T-helper 22 cell (primary cell): ENCODE data around the gene ARHGAP31.
"Not testable (repeated sequence)": the region's sequence is repeated elsewhere in the genome, so short reads cannot be mapped to it uniquely, and the experiment has no call there.

Experiments
- DNase-seq: peaks from one replicate; pipeline ENCODE4 v3.0.0-alpha.2; 2020; ENCODE audit warnings: low read depth

ARHGAP31 gene

DNA sequence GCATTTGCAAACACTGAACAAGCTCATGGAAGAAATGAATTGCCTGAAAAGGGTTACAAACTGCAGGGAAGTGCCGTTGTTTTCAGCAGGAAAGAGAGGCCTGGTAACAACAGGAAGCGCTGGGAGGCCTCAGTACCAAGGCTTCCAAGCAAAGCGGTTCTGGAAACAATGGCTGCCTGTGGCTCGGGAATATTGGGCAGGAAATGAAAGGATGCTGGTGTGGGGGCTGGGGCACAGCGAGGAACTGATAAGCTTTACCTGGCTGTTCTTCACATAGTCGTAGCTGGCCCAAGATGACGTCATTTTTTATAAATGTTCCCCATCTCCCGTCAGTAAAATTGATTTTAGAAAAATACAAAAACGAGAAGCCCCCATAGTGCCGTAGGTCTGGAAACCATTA lies 55.9 kb downstream of the ARHGAP31 start:
- no peak for DNase-seq

DNA sequence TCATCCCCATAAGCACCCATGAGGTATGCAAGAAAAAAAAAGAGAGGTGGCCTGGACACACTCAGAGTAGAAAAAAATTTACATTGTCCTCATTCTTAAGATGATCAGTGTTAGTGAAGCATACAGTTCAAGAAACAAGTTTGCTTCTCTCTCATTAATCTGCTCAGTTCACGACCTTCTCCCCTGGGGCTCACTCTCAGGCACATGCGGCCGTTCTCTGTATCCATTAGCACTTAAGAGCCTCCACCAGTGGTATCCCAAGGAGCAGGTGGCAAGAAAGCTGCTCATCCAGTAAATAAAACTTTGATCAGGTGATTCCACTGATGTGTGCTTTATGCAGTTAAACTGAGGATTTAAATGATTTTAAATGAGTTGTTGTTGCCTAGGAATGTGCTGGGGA lies 57.4 kb downstream of the ARHGAP31 start:
- DNase-seq = no peak

DNA sequence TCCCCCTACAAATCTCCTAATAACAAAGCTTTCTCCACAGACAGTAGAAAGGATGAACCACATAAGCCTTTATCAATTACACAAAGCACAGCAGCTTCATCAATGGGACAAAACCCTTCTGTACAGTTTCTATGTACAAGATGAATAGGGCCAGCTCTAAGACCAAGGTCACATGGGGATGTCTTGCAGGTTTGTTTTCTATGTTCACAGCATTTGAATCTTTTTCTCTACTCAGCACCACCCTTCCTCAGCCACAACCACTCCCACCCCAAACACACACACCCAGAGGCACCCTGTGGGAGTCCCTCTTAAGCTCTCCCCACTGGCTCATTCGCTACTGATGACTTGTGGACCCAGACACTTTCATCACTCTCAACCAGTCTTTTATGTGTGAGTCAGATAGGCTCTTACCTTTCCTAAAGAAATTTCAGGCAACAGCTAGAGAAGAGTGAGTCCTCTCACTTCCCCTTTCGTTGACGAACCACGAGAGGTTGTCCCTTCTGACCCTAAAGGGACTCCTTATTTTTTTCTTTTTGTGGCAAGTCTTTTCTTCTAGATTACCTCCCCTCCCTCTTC lies 57.9 kb downstream of the ARHGAP31 start:
- DNase-seq = no peak

DNA sequence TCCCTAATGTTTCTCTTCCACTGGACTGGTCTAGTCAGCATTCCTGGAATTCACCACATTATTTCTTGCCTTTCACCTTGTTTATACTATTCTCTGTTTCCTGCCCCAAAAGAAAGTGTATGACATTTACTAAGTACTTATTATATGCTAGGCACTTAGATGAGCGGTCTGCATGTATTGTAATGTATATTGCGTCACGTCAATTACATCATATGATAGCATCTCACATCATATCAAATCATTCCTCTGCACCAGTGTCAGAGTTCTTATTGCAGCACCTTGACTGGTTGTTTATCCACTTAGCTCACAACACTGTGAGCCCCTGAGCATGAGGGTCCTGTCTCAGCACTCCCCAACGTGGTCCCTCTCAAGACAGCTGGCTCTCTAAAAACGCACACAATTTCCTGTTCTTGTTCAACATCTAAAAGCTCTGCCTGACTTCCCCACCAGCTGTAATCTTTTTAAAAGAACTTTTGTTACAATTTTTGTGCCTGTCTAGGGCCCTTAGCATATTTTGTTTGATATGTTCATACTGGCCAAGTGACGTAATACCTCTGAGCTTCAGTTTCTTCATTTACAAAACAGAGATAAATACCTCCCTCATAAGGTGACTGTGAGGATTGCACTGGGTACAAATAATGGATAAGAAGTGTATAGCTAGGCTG lies 58.8 kb downstream of the ARHGAP31 start:
- no peak for DNase-seq

DNA sequence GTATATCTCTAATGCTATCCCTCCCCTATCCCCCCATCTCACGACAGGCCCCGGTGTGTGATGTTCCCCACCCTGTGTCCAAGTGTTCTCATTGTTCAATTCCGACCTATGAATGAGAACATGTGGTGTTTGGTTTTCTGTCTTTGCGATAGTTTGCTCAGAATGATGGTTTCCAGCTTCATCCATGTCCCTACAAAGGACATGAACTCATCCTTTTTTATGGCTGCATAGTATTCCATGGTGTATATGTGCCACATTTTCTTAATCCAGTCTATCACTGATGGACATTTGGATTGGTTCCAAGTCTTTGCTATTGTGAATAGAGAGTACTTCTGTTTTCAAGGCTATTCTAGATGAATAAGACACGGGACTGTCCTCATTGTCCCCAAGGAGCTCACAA lies 61.4 kb downstream of the ARHGAP31 start:
- DNase-seq = not testable (repeated sequence)

DNA sequence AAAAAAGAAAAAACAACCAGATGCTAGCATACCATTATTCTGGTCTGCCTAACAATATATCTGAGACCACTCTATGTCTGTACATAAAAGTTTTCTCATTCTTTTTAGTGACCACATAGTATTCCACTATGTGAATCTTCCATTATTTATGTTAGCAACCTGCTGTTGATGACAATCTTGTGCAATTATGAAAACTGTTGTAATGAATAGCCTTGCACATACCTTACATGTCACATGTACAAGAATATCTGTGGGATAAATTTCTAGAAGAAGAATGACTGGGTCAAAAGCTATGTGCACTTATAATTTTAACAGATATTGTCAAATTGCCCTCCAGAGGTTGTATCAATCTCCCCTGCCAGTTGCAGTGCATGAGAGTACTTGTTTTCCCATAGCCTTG lies 62.5 kb downstream of the ARHGAP31 start:
- no peak for DNase-seq

DNA sequence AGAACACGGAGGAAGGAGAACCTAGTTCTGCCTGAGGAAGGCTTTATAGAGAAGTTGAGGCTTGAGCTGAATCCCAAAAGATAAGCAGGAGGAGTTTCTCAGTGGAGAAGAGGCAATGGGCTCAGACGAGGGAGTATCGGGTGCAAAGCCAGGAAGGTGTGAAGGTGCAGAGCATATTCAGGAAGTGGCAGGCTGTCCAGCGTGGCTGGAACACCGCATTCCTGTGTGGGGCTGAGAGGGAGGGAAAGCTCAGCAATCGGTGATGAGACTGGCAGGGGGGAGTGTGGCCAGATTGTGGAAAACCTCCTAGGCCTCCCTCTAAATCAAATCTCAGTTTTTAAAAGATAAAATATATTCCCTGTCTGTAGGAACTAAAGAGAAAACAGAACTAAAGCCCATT lies 63.0 kb downstream of the ARHGAP31 start:
- no peak for DNase-seq

DNA sequence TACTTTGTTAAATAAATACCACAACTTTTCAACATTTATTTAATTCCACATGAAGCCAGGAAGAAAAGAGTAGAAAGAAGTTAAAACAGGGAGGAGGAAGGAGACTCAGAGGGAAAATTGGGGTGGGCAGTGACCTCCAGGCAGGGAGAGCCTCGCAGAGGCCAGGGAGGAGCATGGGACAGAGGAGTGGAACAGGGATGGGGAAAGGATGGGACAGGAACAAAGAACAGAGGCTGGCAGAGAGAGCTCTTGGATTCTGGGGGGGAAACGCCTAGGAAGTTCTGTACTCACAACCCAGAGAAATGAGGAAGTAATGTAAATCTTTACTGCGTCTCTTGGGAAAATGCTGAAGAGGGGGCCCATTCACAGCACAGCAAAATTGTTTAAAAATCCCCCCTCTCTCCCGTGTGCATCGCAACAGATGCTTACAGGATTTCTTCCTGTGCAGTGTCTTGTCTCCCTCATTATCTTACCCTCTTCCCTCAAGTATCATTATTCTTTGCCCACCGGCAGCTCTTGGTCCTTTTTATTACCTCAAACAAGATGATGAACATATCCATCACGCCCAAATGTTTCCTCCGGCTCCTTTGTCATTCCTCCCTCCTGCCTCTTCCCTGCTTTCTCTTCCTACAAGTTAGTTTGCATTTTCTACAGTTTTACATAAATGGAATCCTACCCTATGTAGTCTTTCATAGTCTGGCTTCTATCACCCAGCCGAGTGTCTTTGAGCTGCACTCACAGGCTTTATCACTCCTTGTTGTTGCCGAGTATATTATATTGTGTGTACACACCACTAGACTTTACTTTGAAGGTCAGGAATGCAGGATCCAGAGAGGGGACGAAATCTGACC lies 65.5 kb downstream of the ARHGAP31 start:
- DNase-seq = no peak

DNA sequence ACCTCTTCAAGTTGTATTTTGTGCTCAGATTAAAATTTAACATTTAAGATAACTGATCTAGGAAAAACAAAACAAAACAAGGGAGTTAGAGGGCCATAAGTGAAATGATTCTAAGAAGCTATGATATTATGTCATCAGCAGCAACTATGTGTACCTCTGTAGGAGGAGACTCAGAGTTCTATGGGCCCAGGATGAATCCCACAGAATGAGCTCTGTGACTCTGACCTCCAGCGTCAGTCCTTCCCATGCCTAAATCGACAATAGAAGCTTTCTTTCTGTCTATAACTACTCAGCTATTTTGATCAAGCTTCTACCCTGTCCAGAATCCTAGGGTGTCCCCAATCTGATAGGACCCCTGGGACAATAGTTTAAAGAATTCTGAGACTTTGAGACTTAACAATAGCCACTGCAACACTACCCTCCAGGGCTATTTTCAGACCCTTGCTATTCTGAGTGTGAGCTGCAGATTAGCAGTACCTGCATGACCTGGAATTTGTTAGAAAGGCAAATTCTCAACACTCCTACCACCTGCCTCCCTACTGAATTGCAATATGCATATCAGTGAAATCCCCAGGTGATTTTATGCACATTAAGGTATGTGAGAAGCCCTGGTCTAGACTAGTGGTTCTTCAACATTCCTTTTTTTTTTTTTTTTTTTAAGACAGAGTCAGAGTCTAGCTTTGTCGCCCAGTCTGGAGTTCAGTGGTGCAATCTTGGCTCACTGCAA lies 66.7 kb downstream of the ARHGAP31 start:
- DNase-seq = no peak

DNA sequence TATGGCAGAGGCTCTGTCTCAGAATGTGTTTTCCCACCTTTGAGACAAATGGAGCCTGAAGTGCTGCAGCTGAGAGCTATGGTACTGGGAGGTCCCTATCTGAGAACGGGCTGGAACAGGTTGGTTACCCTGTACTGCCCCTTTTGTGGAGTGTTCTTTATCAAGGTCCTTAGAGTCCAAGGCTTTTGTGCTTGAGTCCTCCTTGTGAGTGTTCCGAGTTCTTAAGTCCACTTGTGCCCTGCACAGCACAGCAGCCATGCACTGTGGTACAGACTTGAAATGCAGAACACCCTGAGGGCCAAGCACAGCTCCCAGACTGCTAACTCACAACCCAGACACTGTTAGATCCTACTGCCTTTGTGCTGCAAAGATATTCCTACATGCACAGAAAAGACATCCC lies 67.8 kb downstream of the ARHGAP31 start:
- DNase-seq = no peak

DNA sequence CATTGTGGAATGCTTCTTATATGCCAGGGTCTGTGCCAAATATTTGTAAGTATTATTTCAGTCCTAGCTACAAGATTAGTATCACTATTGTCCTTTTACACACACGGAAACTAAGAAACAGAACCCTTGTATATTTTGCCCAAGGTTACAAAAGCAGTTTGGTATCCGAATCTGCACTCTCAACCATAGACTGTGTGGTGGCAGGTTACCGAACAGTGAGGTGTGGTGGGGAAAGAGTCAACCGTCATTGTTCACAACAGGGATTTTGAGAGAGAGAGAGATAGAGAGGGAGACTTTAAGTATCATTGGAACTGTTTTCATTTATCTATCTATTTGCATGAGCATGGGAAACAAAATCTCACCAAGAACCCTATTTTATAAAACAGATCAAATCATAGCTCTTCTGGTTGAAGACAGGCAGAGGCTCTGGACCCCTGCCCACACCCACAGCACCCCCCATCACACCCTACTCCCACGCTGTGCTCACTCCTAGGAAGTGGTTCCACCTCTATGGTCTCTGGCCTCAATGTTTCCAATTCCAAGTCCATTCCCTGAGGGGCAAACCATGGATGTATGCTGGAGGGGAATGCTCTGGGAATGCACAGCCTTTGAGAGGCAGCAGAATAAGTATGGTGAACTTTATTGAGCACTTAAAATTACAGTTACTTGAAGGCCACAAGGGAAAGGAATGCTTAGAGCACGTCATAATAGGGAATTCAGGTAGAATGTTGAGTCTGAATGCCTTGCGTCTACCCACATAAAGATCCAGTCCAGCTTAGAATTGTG lies 69.0 kb downstream of the ARHGAP31 start:
- DNase-seq = no peak

DNA sequence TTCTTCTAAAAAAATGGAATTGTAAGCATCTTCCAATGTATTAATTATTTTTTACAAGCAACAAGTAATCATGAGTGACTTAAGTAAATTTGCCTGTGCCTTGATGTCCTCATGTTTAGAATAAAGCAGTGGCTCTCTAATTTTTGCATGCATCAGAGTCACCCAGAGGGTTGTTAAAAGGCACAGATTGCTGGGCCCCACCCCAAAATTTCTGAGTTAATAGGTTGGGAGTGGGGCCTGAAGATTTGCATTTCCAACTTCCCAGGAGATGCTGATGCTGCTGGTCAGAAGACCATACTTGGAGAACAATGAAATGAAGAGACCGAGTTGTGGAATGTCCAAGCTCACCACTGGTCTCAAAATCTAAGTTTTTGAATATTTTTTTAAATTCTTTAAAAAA lies 70.2 kb downstream of the ARHGAP31 start:
- no peak for DNase-seq

DNA sequence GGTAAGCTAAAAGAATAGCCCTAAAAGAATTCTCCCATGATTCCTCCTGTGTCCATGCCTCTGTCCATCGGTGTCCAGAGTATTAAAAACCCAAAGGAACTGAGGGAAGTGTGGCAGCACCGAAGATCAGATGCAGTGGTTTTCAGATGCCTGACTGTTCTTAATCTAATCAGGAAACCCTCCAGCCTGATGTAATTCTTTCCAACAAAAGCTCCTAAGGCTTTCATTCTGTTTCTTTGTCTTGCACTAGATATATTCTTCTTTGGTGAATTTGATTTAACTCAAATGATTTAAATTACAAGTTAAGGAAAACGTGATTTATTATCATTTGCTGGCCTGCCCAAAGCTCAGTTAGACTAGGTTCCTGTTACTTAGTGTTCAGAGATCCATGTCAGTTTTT lies 71.2 kb downstream of the ARHGAP31 start:
- no peak for DNase-seq

DNA sequence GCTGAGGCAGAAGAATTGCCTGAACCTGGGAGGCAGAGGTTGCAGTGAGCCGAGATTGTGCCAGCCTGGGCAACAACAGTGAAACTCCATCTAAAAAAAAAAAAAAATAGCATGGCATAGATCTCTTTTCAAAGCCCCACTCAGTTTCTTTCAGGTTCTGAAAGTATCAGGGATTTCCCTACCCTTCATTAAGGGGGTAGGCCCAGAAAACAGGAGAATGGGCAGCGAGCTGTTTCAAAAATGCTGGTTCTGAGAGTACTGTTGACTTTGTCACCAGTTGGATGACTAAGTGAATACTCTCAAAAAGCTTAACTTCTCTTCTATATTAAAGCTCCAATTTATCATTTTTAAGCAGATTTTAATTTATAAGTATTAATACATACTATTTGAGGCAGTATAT lies 72.8 kb downstream of the ARHGAP31 start:
- DNase-seq = no peak

DNA sequence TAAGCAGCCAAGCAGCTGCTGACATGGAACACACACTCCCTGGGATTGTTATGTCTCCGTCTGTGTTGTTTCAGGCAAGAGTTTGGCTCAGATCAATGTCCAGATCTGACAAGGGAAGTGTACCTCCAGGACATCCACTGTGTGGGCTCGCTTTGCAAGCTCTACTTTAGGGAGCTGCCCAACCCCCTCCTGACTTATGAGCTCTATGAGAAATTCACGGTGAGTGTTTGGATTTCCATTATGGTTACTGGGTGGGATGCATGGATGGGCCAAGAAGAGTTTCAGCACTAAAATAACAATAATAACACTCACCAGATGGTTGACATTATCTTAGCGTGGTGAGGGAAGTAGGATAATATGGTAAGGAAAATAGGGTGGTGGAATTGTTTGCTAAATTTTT lies 74.1 kb downstream of the ARHGAP31 start:
- DNase-seq = no peak

DNA sequence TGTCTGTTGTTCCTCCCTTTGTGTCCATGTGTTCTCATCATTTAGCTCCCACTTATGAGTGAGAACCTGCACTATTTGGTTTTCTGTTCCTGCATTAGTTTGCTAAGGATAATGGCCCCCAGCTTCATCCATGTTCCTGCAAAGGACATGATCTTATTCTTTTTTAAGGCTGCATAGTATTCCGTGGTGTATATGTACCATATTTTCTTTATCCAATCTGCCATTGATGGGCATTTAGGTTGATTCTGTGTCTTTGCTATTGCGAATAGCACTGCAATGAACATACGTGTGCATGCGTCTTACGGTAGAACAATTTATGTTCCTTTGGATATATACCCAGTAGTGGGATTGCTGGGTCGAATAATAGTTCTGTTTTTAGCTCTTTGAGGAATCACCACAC lies 77.6 kb downstream of the ARHGAP31 start:
- DNase-seq = not testable (repeated sequence)

DNA sequence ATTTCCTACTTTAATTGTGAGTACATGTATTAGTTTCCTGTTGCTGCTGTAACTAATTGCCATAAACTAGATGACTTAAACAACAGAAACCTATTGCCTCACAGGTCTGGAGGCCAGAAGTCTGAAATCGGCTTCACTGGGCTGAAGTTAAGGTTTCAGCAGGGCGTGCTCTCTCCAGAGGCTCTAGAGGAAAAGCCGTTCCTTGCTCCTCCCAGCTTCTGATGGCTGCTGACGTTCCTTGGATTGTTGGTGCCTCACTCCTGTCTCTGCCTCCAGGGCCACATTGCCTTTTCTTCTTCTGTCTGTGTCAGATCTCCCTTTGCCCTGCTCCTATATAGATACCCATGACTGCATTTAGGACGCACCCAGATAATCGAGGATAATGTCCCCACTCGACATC lies 80.9 kb downstream of the ARHGAP31 start:
- no peak for DNase-seq

DNA sequence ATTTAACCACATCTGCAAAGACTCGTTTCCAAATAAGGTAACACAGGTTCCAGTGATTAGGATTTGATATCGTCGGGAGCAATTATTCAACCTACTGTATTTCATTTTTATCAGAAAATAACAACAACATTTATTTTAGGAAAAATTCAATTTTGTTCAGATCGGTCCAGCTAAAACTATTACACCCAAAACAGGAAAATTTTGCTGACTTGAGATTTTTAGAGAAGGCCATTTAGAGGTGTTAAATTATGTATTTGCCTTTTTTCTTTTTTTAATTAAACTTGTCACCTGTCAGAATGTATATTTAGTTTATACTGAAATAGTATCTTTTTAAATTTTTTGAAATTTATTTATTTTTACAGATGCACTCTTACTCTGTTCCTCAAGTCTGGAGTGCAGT lies 81.3 kb downstream of the ARHGAP31 start:
- DNase-seq = no peak

DNA sequence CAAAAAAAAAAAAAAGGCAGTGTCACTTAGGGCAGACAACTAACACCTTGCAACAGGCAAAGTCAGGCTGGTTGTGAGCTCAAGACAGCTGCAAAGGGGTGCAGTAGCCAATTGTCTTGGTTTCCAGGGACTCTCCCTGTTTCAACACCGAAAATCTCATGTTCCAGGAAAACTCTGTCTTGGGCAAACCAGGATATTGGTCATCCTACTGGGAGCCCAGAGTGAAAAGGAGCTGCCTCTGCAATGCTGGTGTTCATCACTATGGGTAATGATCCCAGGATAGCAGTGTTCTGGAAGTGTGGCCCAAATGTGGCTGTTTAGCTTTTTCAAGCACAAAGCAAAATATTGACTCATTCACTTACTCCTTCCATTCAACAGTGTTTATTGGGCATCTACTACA lies 82.6 kb downstream of the ARHGAP31 start:
- no peak for DNase-seq

DNA sequence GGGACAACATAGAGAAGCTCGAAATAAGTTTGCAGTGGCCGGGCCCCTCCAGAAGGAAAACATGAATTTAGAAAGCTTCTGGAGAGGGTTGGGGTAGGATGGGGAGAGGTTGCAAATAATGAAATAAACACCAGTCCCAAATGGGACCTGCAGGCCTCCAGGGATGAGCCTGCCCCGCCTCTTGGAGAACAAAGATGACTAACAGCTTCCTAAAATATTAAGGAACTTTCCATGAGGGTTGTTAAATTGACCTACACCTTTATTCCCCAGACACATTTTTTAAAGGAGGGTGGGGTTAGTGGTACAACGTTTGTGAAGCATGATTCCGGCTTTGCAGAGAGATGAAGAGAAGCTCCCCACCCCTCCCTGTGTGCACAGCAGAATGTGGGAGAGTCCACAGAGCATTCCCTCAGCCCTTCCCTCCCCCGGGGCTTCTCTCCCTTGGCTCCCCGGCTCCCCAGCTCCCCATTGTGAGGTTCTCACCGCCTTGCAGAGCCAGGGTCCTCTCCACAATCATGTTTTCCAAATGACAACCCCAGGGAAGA lies 84.1 kb downstream of the ARHGAP31 start:
- DNase-seq = no peak

DNA sequence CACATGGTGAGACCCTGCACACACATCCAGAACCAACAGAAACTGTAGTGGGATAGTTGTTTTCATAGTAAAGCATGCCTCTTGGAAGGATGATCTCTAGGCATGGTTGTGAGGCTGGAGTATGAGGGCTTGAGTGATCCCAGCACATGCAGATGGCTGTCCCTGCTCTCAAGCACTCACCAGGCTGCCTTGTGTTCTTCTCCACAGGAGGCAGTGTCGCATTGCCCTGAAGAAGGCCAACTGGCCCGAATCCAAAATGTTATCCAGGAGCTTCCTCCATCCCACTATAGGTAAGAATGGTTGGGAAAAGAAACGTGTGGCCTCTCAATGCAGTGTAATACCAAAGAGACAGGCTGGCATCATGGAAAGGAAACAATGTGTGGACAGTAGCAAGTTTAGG lies 86.5 kb downstream of the ARHGAP31 start:
- no peak for DNase-seq

DNA sequence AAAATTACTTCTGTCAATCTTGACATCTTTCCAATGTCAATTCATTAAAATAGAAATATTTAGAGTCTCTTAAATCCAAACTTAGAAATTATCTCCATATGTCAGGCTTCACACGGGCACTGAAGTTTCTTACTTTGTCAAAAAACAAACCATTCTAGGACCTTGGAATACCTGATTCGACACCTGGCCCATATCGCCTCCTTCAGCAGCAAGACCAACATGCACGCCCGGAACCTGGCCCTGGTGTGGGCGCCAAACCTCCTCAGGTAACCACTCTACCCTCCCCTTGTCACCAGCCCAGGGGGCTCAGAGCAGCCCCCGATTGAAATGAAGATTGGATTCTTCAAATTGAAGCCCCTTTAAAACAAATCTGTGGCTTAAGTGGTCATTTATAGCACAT lies 88.0 kb downstream of the ARHGAP31 start:
- DNase-seq = no peak
